ENCODE results near the gene VPS35L.
A peak's percentile ranks its signal among the peaks of the same experiment; 100 is the strongest.

Gene VPS35L

GRCh38 chr16:19559242-19559910 lies 3.9 kb downstream of the VPS35L start:
- no peak for ATAC-seq
- peak; percentile 11 for DNase-seq
- Mint-ChIP-seq H3K27ac (no peak overlapping the region), H3K4me1 (peaks cover 17% of the 10 kb centered on the region), H3K9me3 (no peaks in the 10 kb centered on the region), H3K36me3 (ENCODE audit: low read depth) (peaks cover 15% of the 10 kb centered on the region), H3K4me3 (no peak overlapping the region), H3K27me3 (no peaks in the 10 kb centered on the region)

- H3K4me3 Mint-ChIP-seq: no peak overlapping the region
- H3K4me1 Mint-ChIP-seq: peaks cover 12% of the 10 kb centered on the region
- ATAC-seq: no peak
- H3K9me3 Mint-ChIP-seq: no peaks in the 10 kb centered on the region
- no peak for DNase-seq
- H3K27me3 Mint-ChIP-seq: no peaks in the 10 kb centered on the region
- no peak overlapping the region for H3K27ac Mint-ChIP-seq
- H3K36me3 Mint-ChIP-seq (ENCODE audit: low read depth): peaks cover 17% of the 10 kb centered on the region
Measured at GRCh38 chr16:19560078-19560477, 4.6 kb downstream of the VPS35L start.

GRCh38 chr16:19563377-19563776 lies 7.9 kb downstream of the VPS35L start:
- Mint-ChIP-seq H3K27ac (no peak overlapping the region), H3K36me3 (ENCODE audit: low read depth) (peaks cover 33% of the 10 kb centered on the region)
- no peak for DNase-seq

GRCh38 chr16:19566362-19566761 lies 10.9 kb downstream of the VPS35L start:
- Mint-ChIP-seq H3K27ac (no peak overlapping the region), H3K4me3 (no peak overlapping the region), H3K27me3 (no peaks in the 10 kb centered on the region), H3K36me3 (ENCODE audit: low read depth) (peaks cover 38% of the 10 kb centered on the region), H3K4me1 (no peaks in the 10 kb centered on the region), H3K9me3 (no peaks in the 10 kb centered on the region)
- ATAC-seq (no peak), DNase-seq (no peak)

More at GRCh38 chr16:19563377-19563776, 7.9 kb downstream of the VPS35L start:
- no peak for ATAC-seq
- no peaks in the 10 kb centered on the region for H3K9me3 Mint-ChIP-seq
- H3K27me3 Mint-ChIP-seq: no peaks in the 10 kb centered on the region
- no peak overlapping the region for H3K4me3 Mint-ChIP-seq
- peaks cover 4% of the 10 kb centered on the region for H3K4me1 Mint-ChIP-seq

- H3K27me3 Mint-ChIP-seq: no peaks in the 10 kb centered on the region
- no peak overlapping the region for H3K4me3 Mint-ChIP-seq
- H3K36me3 Mint-ChIP-seq (ENCODE audit: low read depth): peaks cover 33% of the 10 kb centered on the region
- ATAC-seq (no peak), DNase-seq (no peak)
- no peak overlapping the region for H3K27ac Mint-ChIP-seq
- no peaks in the 10 kb centered on the region for H3K4me1 Mint-ChIP-seq
- H3K9me3 Mint-ChIP-seq: no peaks in the 10 kb centered on the region
Measured at GRCh38 chr16:19567560-19567959, 12.1 kb downstream of the VPS35L start.

- Mint-ChIP-seq H3K27me3 (no peaks in the 10 kb centered on the region), H3K9me3 (no peaks in the 10 kb centered on the region), H3K4me3 (no peak overlapping the region), H3K27ac (no peak overlapping the region), H3K4me1 (no peaks in the 10 kb centered on the region), H3K36me3 (ENCODE audit: low read depth) (peaks cover 30% of the 10 kb centered on the region)
- no peak for DNase-seq
- ATAC-seq: no peak
Measured at GRCh38 chr16:19573997-19574396, 18.5 kb downstream of the VPS35L start.

- Mint-ChIP-seq H3K36me3 (ENCODE audit: low read depth) (peaks cover 29% of the 10 kb centered on the region), H3K27ac (no peak overlapping the region), H3K27me3 (no peaks in the 10 kb centered on the region), H3K4me1 (no peaks in the 10 kb centered on the region), H3K4me3 (no peak overlapping the region), H3K9me3 (no peaks in the 10 kb centered on the region)
- no peak for ATAC-seq
- no peak for DNase-seq
Measured at GRCh38 chr16:19574615-19575014, 19.1 kb downstream of the VPS35L start.

GRCh38 chr16:19578378-19578971 lies 23.0 kb downstream of the VPS35L start:
- no peak for DNase-seq
- Mint-ChIP-seq H3K27ac (no peak overlapping the region), H3K4me3 (no peak overlapping the region), H3K9me3 (peaks cover 4% of the 10 kb centered on the region), H3K36me3 (ENCODE audit: low read depth) (peaks cover 54% of the 10 kb centered on the region), H3K4me1 (no peaks in the 10 kb centered on the region), H3K27me3 (no peaks in the 10 kb centered on the region)
- ATAC-seq: no peak

GRCh38 chr16:19582050-19582831 lies 26.7 kb downstream of the VPS35L start:
- ATAC-seq (no peak), DNase-seq (no peak)
- Mint-ChIP-seq H3K4me3 (no peak overlapping the region), H3K4me1 (peaks cover 19% of the 10 kb centered on the region), H3K27me3 (no peaks in the 10 kb centered on the region), H3K36me3 (ENCODE audit: low read depth) (peaks cover 66% of the 10 kb centered on the region), H3K27ac (no peak overlapping the region), H3K9me3 (peaks cover 4% of the 10 kb centered on the region)

- DNase-seq (peak; percentile 7), ATAC-seq (peak; percentile 52)
- Mint-ChIP-seq H3K4me1 (peaks cover 25% of the 10 kb centered on the region), H3K27ac (no peak overlapping the region), H3K4me3 (no peak overlapping the region), H3K9me3 (peaks cover 4% of the 10 kb centered on the region), H3K36me3 (ENCODE audit: low read depth) (peaks cover 63% of the 10 kb centered on the region), H3K27me3 (no peaks in the 10 kb centered on the region)
Measured at GRCh38 chr16:19583665-19584300, 28.3 kb downstream of the VPS35L start.

- Mint-ChIP-seq H3K27ac (peak overlapping the region; percentile 70), H3K4me1 (peaks cover 34% of the 10 kb centered on the region), H3K9me3 (no peaks in the 10 kb centered on the region), H3K4me3 (peak overlapping the region; percentile 17), H3K36me3 (ENCODE audit: low read depth) (peaks cover 34% of the 10 kb centered on the region), H3K27me3 (no peaks in the 10 kb centered on the region)
- no peak for DNase-seq
- ATAC-seq: peak; percentile 88
Measured at GRCh38 chr16:19588661-19589060, 33.2 kb downstream of the VPS35L start.

- DNase-seq (no peak), ATAC-seq (peak; percentile 37)
- H3K9me3 Mint-ChIP-seq: no peaks in the 10 kb centered on the region
- H3K27ac Mint-ChIP-seq: peak overlapping the region; percentile 70
- H3K4me1 Mint-ChIP-seq: peaks cover 30% of the 10 kb centered on the region
- H3K4me3 Mint-ChIP-seq: peak overlapping the region; percentile 14
- peaks cover 30% of the 10 kb centered on the region for H3K36me3 Mint-ChIP-seq (ENCODE audit: low read depth)
- H3K27me3 Mint-ChIP-seq: no peaks in the 10 kb centered on the region
Measured at GRCh38 chr16:19589106-19589505, 33.6 kb downstream of the VPS35L start.

- Mint-ChIP-seq H3K27ac (peak overlapping the region; percentile 23), H3K36me3 (ENCODE audit: low read depth) (peaks cover 27% of the 10 kb centered on the region), H3K4me1 (peaks cover 24% of the 10 kb centered on the region), H3K9me3 (no peaks in the 10 kb centered on the region), H3K27me3 (no peaks in the 10 kb centered on the region), H3K4me3 (no peak overlapping the region)
- ATAC-seq (no peak), DNase-seq (no peak)
Measured at GRCh38 chr16:19589771-19590302, 34.3 kb downstream of the VPS35L start.

GRCh38 chr16:19595043-19595767 lies 39.7 kb downstream of the VPS35L start:
- no peak overlapping the region for H3K4me3 Mint-ChIP-seq
- H3K27me3 Mint-ChIP-seq: no peaks in the 10 kb centered on the region
- H3K27ac Mint-ChIP-seq: no peak overlapping the region
- DNase-seq: no peak
- H3K36me3 Mint-ChIP-seq (ENCODE audit: low read depth): peaks cover 23% of the 10 kb centered on the region
- no peaks in the 10 kb centered on the region for H3K4me1 Mint-ChIP-seq
- H3K9me3 Mint-ChIP-seq: no peaks in the 10 kb centered on the region
- no peak for ATAC-seq

Data from activated naive CD8-positive, alpha-beta T cell treated with anti-CD3 and anti-CD28 coated beads, Interleukin-2, amount 50 U/mL, for 24 hours (primary cell).